Colonic mucosa (tissue), 4 donors: ENCODE measurements around the gene SMIM45.
A peak's percentile ranks its signal among the peaks of the same experiment; 100 is the strongest.

Experiments used
- DNase-seq: peaks from one replicate; pipeline ENCODE4 v3.0.0-alpha.2; 2020
- H3K27ac ChIP-seq: fragments of 200-600 bp; one replicate; pipeline ENCODE4 v1.8.0; 2021
- H3K27me3 ChIP-seq: fragments of 200-600 bp; one replicate; pipeline ENCODE4 v1.8.0; 2021
- H3K36me3 ChIP-seq: fragments of 200-600 bp; one replicate; pipeline ENCODE4 v1.8.0; 2021
- H3K4me1 ChIP-seq: fragments of 200-600 bp; one replicate; pipeline ENCODE4 v1.8.0; 2021; ENCODE audit warnings: mild to moderate bottlenecking
- H3K4me3 ChIP-seq: fragments of 200-600 bp; one replicate; pipeline ENCODE4 v1.8.0; 2021
- H3K9ac ChIP-seq, 2 donors: one replicate each; pipeline ENCODE4 v1.7.0; 2013; ENCODE audit warnings: control low read depth in 2 of 2, low read depth in 2 of 2, low read length in 2 of 2
- H3K9me3 ChIP-seq: fragments of 200-600 bp; one replicate; pipeline ENCODE4 v1.8.0; 2021
- CTCF ChIP-seq: fragments of 200-600 bp; IDR thresholded peaks from one replicate; pipeline ENCODE4 v1.8.0; 2022; ENCODE audit warnings: antibody characterized with exemption, mild to moderate bottlenecking
- intact Hi-C: fragments of 100-400 bp; cut with DNase I; formaldehyde crosslinking; loops from one replicate; pipeline ENCODE4 v1.14.1; 2022
- donor health status: healthy.
- donor health status: DM: no; HTN: no; CAD: no.
- donor health status: DM: no; HTN: no; CAD: no.

SMIM45 gene

GRCh38 chr22:41935509-41935908 lies 16.4 kb upstream of the SMIM45 start:
- no peaks in the 10 kb centered on the region for H3K9me3 ChIP-seq
- intact Hi-C loops = no loop called here
- no peak overlapping the region for H3K4me3 ChIP-seq
- H3K4me1 ChIP-seq = no peaks in the 10 kb centered on the region
- no peak for DNase-seq
- H3K36me3 ChIP-seq = no peaks in the 10 kb centered on the region
- H3K9ac ChIP-seq = no peak overlapping the region
- H3K27ac ChIP-seq = no peak overlapping the region
- no peaks in the 10 kb centered on the region for H3K27me3 ChIP-seq
- no peak for TF ChIP-seq CTCF

- Histone ChIP-seq H3K4me1 (no peaks in the 10 kb centered on the region), H3K27ac (no peak overlapping the region), H3K36me3 (no peaks in the 10 kb centered on the region), H3K9ac (no peak overlapping the region), H3K9me3 (no peaks in the 10 kb centered on the region), H3K4me3 (no peak overlapping the region), H3K27me3 (no peaks in the 10 kb centered on the region)
- no peak for TF ChIP-seq CTCF
- intact Hi-C loops = no loop called here
- no peak for DNase-seq
These were observed 15.1 kb upstream of the SMIM45 start for GRCh38 chr22:41936894-41937169.

- Histone ChIP-seq H3K36me3 (no peaks in the 10 kb centered on the region), H3K27me3 (no peaks in the 10 kb centered on the region), H3K4me3 (no peak overlapping the region), H3K9me3 (no peaks in the 10 kb centered on the region), H3K27ac (peak overlapping the region; percentile 91), H3K4me1 (no peaks in the 10 kb centered on the region), H3K9ac (peak overlapping the region; percentile 51 to 77)
- intact Hi-C loops = loop anchor here (2.0 to 5.0 kb wide), 3 partner anchors 117 to 243 kb away; partner anchors contain the start of gene MEI1
- peak; percentile 95 for DNase-seq
- TF ChIP-seq CTCF = no peak
These were observed 11.7 kb upstream of the SMIM45 start for GRCh38 chr22:41939981-41940831.

- Histone ChIP-seq H3K27me3 (no peaks in the 10 kb centered on the region), H3K27ac (peak overlapping the region; percentile 91), H3K9me3 (no peaks in the 10 kb centered on the region), H3K4me3 (no peak overlapping the region), H3K36me3 (no peaks in the 10 kb centered on the region), H3K4me1 (peaks cover 8% of the 10 kb centered on the region), H3K9ac (peak overlapping the region; percentile 51 to 77)
- DNase-seq = peak; percentile 89
- intact Hi-C loops = loop anchor here (2.0 to 5.0 kb wide), 3 partner anchors 118 to 244 kb away; partner anchors contain the start of gene MEI1
- TF ChIP-seq CTCF = peak; percentile 92
These were observed 10.9 kb upstream of the SMIM45 start for GRCh38 chr22:41940832-41941765.

- Histone ChIP-seq H3K9ac (peak overlapping the region in 1 of 2 donors; percentile 48), H3K27me3 (no peaks in the 10 kb centered on the region), H3K27ac (peak overlapping the region; percentile 54), H3K4me1 (peaks cover 8% of the 10 kb centered on the region), H3K36me3 (no peaks in the 10 kb centered on the region), H3K9me3 (no peaks in the 10 kb centered on the region), H3K4me3 (no peak overlapping the region)
- peak; percentile 66 for DNase-seq
- no peak for TF ChIP-seq CTCF
- intact Hi-C loops = loop anchor here (5.0 kb wide), 2 partner anchors 196 to 246 kb away; partner anchors contain the start of gene MEI1
These were observed 8.2 kb upstream of the SMIM45 start for GRCh38 chr22:41943661-41944209.
